MM.1S (cell line): ENCODE measurements around the gene GP9.

Experiments
- EZH2phosphoT487 ChIP-seq: fragments of 300-600 bp; sonication (generic); IDR thresholded peaks from 2 replicates; pipeline ENCODE4 v1.6.1; 2018; ENCODE audit warnings: antibody characterized with exemption, low read length
- TF ChIP-seq, protein P1 (sequence below): fragments of 300-600 bp; sonication (generic); IDR thresholded peaks from 2 replicates; pipeline ENCODE4 v1.5.1; 2016; ENCODE audit warnings: antibody characterized with exemption, low read length, mixed read lengths

DNA sequence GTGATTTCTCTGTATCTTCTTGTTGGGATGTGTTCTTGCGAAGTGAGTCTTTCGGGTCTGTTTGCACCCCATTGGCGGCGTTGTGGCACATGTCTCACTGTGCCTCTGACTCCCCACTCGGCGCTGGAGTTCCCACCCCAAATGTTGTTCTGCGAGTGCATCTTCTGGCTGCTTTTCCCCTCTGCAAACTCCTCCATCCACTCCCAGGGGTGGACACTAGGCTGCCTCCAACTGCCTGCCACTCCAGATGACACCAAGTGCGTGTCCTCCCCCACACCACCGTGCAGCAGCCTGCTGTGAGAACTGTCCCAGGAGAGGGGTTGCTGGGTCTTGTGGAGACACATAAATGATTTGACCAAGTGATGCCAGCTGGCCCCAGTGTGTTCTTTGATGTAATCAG, 41.8 kb upstream of the GP9 start:
- TF ChIP-seq, protein P1, sequence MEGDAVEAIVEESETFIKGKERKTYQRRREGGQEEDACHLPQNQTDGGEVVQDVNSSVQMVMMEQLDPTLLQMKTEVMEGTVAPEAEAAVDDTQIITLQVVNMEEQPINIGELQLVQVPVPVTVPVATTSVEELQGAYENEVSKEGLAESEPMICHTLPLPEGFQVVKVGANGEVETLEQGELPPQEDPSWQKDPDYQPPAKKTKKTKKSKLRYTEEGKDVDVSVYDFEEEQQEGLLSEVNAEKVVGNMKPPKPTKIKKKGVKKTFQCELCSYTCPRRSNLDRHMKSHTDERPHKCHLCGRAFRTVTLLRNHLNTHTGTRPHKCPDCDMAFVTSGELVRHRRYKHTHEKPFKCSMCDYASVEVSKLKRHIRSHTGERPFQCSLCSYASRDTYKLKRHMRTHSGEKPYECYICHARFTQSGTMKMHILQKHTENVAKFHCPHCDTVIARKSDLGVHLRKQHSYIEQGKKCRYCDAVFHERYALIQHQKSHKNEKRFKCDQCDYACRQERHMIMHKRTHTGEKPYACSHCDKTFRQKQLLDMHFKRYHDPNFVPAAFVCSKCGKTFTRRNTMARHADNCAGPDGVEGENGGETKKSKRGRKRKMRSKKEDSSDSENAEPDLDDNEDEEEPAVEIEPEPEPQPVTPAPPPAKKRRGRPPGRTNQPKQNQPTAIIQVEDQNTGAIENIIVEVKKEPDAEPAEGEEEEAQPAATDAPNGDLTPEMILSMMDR: no peak
- TF ChIP-seq EZH2phosphoT487: no peak
